SKM-1 (cell line): ENCODE measurements around the gene KIDINS220.

Experiments
- DNase-seq: peaks from one replicate; lab custom pipeline; 2025; ENCODE audit not compliant: unreplicated experiment; lab: John Stamatoyannopoulos, UW

KIDINS220 gene

GRCh38 chr2:8805278-8806210 is 31.9 kb downstream of the KIDINS220 start:
- DNase-seq = no peak

DNA sequence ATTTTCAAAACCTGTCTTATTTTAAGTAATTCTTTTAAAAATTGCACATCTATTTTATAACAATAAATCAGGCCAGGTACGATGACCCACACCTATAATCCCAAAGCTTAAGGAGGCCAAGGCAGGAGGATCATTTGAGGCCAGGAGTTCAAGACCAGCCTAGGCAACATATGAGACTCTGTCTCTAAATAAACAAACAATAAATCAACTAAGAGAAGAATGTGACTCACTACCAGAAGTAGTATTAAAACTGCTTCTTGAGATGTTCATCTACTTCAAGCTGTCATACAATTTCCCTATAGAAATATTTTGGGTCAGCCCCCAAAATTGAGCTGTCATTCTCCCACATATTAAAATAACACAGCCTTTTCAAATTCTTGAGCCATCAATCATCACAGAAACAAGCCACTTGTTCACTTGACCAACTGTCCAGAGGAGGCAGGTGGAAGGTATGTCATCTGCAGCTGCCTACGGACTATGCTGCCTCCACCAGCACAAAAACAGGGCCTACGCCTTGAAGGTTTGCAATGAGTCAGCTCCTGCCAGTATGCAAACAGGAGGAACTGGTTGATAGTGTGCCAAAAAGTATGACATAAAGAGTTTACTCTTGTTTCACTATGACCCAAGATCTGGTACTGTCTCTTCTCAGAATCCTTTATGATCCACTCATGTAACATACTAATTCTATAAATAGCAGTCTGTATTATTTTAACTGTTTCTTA is 33.6 kb downstream of the KIDINS220 start:
- no peak for DNase-seq

DNA sequence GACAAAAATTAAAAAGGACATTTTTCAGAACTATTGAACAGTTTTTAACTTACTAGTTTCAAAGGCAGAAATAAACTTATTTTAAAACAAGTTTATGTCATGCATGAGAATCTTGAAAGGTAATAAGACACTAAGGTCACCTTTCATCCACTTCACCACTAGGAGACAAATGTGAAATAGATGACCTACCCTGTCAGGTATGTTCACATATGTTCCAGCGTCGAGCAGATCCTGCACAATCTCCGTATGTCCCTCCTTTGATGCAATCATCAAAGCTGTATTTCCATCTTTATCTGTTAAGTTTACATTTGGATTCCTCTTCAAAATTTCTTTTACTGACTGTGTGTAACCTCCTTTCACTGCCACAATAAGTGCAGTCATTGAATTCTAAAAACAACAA is 34.7 kb downstream of the KIDINS220 start:
- DNase-seq = no peak

DNA sequence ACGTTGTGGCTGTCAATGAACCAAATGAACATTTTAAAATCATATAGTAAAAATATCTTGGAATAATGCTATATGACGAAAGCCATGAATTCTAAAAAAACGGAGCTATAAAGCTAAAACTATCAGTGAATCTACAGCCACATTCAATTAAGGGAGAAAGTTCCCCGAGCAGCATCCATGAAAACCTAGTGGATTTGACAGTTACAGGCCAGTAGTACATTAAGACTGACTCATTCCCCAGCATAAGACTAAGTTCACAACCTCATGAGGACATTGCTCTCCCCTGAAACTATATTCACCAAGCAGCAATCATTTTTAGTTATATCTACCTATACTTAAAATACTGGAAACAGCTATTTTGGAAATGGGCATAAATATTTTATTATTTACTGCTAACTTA is 36.6 kb downstream of the KIDINS220 start:
- no peak for DNase-seq

DNA sequence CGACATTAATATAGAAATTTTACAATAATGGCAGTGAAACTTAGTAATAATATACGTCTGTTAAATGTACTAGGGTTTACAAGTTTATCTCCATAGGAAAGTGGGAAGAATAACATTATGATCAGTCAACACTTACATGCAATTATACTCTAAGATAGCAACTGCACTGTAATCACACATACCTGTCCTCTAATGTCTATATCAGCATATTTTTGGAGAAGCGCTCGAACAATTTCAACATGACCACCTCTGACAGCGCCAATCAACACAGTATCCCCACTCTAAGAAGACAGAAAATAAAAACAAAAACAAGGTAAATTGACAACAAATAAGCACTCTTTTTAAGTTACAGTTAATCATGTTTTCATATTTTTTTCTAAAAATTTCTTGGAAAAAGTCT is 37.2 kb downstream of the KIDINS220 start:
- DNase-seq = no peak

GRCh38 chr2:8799004-8799403 is 38.4 kb downstream of the KIDINS220 start:
- DNase-seq = no peak

DNA sequence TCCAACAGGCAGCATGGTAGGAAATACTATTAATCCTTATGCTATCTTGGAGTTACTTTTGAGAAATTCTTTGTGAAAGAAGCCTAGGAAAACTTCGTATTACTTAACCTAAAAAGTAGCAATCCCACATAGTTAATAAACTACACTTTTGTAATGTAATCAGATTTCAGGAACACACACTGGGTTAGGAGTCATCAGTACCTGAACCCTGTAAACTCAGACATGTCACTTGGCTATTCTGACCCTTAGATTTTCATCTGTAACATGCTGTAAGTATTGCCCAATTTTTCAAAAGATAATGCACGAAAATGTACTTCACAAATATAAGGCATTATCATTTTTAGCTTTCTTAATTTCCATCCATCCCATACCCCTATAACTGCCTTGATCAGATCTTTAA is 39.0 kb downstream of the KIDINS220 start:
- no peak for DNase-seq

- DNase-seq = no peak
These were observed 39.7 kb downstream of the KIDINS220 start for GRCh38 chr2:8797682-8798081.

- DNase-seq = no peak
These were observed 40.4 kb downstream of the KIDINS220 start for GRCh38 chr2:8796878-8797550.

DNA sequence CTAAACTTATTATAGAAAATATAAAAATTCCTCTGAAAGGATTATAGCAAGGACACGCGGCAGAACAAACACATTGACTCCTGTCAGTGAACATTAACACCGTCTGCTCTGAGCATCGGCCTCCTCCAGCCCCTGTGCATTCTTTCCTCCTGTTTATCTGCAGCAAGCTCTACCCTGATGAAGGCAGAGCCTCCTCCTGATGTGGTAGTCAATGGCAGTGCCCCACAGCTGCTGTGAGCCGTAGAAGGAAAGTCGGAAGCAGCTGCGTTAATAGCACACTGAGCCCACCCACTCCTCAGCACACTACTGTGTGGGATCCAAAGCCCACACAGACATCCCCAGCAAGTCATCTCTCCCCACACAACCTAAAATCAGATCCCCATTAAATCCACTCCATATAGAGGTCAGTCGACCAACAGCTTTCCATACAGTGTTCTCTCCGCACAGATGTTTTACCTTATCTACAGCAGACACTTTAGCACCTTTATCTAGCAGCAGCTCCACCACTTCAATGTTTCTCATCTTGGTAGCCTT is 41.0 kb downstream of the KIDINS220 start:
- DNase-seq = no peak

- no peak for DNase-seq
These were observed 42.2 kb downstream of the KIDINS220 start for GRCh38 chr2:8794923-8795825.

- DNase-seq = no peak
These were observed 46.7 kb downstream of the KIDINS220 start for GRCh38 chr2:8790739-8791162.

GRCh38 chr2:8786463-8786862 is 51.0 kb downstream of the KIDINS220 start:
- DNase-seq = no peak

DNA sequence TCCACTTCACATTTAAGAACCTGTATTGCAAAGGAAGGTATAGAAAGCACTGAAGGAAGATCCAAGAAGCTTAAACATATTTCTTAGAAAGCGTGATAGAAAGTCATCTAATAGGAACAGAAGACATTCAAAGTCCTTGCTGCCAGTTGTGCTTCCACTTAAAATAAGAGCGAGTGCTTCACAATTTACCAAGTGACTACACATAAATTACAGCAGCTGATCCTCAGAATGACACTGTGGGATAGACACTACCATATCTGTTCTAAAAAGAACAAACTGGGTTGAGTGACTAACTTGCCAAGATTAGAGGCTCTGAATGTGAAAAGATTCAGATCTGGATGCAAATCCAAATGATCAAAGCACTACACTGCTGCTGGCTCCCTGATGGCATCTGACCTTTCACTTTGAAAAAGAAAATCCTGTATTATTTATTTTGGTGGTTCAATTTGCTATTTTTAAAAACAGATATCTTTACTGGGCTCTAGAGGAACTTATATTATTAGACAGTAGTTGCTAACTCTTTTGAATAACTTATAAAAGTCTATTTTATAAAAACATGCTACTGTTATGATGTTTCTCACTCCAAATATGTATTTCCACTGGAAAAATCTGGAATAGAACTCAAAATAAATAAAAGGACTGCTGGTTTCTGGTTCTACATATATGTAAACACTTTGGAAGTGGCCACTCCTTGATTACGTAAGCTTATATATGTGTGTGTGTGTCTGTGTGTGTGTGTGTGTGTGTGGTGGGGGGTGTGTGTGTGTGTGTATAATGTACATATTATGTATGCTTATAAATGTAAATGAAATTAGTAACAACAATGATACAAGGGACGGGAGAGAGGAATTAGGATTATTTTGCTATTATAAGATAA is 57.4 kb downstream of the KIDINS220 start:
- DNase-seq = no peak

GRCh38 chr2:8774371-8774770 is 63.0 kb downstream of the KIDINS220 start:
- DNase-seq = no peak

GRCh38 chr2:8767324-8767723 is 70.1 kb downstream of the KIDINS220 start:
- no peak for DNase-seq

DNA sequence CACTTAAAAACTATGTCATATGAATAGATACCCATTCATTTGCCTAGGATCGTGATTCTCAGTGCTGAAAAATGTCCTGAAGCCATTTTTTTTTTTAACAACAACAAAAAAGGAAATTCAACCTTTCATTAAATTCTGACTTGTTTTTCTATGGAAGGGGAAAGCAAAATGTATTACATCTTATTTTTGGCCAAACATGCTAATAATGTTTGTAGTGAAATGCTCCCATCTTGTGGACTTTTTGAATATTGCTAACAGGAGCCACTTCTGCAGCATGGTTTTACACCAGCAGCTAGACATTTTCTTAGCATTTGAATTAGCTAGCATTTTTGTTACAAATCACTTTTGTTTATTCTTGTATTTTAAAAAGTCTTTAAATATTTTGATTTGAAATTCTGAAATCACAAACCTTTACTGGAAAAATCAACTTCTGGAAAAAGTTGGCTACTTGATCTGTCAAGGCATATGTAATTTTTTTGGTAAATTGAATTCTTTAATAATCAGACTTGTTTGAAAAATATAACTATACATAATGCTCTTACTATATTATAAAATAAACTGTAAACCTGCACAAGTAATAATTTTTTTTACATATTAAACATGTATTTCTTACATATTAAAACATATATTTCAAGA is 75.8 kb downstream of the KIDINS220 start:
- DNase-seq = peak; percentile 13

DNA sequence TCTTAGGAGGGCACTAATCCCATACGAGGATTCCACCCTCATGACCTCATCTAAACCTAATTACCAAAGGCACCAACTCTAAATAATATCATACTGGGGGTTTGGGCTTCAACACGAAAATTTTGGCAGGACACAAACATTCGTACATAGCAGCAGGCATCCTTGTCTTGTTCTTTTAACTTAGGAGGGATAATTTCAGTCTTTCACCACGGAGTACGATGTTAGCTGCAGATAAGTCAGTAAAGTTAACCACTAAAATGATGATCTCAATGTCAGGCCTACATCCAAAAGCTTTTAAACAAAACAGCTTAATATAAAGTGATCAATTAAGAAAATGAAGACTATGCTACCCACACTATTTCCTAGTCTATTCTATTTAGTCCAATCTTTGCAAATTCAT is 80.7 kb downstream of the KIDINS220 start:
- no peak for DNase-seq

- DNase-seq = no peak
These were observed 81.2 kb downstream of the KIDINS220 start for GRCh38 chr2:8756230-8756629.
